Measurements from ENCODE around the gene BAIAP2.

Gene BAIAP2

DNA sequence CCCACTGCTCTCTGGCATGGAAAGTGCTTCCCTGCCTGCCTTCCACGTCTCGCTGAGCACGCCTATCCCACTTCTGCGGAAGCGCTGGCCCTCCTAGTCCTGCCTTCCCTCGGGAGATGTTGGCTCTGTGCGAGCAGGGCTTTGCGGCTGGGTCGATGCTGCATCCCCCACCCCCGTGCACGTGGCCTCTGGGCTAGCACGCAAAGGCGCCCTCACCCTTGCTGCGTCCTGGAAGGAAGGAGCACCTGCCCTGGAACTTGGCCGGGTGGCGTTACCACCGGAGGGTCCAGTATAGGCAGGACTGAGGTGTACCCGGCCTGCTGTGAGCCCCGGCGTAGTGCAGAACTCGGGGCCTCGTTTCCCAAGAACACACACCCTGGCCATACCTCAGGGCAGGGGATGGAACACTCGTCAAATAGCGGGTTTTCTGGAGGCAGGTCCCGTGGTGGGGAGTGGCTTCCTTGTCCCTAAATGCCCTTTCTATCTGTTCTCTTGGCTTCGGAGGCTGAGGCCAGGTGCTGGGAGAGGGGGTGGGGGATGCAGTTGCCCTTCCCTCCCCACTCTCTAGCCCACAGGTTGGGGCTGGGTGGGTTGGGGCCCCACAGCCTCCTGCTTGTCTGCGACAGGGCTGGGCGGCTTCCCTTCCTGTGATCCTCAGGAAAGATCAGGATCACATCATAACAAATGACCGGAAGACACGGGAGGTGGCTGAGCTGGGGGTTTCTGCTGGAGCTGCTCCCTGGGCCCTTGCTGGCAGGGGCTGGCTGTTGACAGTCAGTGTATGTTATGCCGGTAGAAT lies 17.4 kb downstream of the BAIAP2 start:
- no peak for DNase-seq (ENCODE audit: low spot score)

DNA sequence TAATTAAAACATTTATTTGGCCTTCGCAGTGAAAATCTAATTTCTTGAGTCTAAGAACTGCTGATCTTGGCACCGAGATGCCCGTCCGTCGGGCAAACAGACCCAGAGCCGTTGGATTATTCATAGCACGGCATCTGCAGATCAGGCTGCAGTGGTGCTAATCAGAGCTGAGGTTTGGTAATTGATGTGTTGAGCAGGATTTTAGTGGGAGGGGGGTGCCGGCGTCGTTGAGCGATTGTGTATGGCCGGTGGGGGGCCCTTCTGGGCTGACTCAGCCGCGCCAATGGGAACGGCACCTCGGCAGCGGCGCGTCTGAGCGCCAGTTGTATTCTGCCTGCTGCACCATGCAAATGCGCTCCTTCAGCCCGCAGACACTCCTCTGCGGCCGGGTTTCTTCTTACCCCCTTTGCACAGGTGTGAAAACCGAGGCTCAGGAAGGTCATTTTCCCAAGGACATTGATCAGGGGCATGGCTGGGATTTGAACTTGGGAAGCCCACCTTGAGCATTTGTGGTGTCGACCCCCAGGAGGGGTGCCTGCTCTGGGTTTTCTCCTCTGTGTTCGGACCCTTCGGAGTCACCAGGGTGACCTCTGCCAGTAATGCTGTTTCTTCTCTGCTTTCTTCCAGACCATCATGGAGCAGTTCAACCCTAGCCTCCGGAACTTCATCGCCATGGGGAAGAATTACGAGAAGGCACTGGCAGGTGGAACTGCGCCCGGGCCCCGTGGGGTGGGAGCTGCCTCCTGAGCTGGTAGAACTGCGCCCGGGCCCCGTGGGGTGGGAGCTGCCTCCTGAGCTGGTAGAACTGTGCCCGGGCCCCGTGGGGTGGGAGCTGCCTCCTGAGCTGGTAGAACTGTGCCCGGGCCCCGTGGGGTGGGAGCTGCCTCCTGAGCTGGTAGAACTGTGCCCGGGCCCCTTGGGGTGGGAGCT lies 18.4 kb downstream of the BAIAP2 start:
- DNase-seq (ENCODE audit: low spot score), result no peak

DNA sequence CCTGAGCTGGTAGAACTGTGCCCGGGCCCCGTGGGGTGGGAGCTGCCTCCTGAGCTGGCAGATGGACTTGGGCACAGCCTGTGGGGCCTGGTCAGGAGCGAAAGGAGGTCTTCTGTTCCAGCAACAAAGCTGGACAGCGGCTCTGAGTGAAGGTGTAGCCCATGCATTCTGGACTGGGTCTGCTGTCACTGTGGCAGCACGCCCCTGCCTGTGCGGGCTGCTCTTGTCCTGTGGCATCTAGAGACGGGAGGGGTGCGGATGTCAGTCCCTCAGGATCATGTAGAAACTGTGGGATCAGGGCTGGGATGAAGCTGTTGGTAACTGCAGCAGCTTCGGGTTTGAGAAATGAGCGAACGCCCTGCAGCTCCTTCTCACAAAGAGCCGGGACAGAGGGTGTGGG lies 19.4 kb downstream of the BAIAP2 start:
- DNase-seq (ENCODE audit: low spot score), result no peak

DNA sequence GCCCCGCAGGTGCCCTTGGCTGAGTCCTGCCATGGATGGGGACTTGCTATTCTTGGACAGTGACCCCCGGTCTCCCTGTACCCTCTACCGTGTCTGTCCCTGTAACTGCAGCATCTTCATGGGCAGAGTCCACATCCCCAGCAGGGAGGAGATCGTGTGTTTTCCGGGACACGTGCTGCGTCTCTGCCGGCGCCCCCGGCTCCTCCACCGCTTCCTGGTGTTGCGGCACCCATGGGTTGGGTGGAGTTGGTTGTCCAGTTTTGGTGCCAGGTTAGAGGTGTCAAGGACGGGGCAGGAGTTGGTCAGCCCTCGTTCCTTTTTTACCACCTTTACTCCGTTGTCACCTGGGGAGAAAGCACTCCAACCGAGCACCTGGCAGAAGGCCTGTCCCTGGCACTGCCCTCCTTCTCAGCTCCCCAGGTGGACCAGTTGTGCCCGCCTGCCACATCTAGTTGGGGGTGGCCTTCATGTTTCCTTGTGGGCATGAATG lies 20.0 kb downstream of the BAIAP2 start:
- no peak for DNase-seq (ENCODE audit: low spot score)

DNA sequence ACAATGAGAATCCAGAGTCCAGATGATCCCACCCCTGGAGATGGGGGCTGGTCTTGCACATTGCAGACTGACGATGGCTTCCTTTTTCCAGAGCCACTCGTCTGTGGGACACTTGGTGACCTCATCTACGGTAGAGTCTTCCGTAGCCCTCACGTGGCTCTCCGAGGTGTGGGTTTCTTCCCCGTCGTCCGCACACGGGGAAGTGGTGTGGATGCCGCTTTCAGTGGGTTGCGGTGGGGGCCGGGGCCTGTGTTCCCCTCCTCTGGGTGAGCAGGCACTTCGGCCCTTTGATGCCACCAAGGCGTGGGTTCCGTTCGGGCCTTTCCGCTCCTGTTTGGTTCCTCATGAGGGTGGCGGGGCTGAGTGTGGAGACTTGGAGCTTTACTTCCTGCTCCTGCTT lies 21.4 kb downstream of the BAIAP2 start:
- DNase-seq (ENCODE audit: low spot score), result no peak

DNA sequence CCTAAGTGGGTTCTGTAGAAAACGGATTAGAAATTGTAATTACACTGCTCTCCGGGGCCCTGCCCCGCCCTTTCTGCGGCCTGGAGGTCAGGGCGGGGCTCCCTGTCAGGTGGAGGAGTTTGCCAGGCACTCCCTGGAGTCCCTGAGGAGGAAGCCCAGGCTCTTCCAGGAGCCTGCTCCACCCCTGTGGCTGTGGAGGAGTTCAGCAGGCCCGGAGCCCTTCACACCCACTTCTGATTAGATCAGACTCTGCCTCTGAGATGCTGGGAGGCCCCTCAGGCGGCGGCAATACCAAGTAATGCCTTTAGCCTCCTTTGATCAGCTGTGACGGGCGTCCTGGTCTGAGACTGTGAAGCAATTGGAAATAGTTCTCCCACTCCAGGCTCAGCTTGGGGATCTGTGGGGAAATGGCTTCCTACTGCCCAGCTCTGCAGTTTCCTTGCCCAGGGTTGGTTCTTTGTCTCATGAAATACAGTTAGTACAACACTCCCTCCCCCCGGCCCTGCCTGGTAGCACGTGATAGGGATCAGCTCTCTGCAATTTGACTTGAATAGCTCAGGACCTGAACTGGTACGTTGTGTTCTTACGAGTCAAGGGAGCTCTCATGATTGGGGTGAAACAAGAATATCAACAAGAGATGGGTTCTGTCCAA lies 22.3 kb downstream of the BAIAP2 start:
- DNase-seq (ENCODE audit: low spot score), result peak; percentile 54

DNA sequence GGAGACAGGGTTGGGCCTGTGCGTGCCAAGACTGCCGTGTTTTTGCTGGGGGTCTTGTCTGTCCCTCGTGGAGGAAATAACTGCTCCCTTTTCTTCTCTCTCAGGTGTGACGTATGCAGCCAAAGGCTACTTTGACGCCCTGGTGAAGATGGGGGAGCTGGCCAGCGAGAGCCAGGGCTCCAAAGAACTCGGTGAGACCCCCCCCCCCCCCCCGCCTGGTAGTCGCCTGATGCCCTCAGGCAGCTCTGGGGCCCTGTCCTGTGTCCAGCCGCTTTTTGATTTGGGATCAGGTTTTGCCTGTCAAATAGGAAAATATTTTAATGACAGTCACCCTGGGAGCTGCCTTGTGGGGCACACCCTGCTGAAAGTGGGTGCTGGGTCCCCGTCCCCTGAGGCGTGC lies 22.8 kb downstream of the BAIAP2 start:
- DNase-seq (ENCODE audit: low spot score), result no peak

DNA sequence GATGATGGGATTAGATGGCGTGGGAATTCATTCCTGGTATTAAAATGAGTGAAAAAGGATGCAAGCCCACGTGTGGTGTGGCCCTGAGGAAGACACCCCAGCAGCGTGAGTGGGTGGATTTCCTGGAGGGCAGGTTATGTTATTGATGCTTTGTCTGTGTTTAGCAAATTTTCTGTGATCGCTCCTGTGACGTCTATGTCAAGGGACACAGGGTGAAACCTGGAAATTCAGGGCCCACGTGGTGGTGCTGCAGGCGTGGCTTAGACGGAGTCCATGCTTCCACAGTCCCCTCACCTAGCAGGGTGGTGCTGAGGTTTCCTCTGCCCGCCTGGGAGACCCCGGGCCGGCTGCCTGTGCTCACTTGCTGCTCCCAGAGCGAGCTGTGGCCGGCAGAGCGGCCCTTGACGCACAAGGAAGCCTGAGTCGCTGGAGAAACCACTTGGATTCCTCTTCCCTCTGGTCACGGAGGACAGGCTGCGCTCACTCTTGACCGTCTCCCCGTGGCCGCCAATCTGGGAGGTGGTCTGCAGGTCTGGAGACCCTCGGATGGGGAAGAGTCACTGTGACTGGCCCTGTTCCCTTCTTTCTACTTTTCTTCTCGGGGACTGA lies 23.4 kb downstream of the BAIAP2 start:
- no peak for DNase-seq (ENCODE audit: low spot score)

DNA sequence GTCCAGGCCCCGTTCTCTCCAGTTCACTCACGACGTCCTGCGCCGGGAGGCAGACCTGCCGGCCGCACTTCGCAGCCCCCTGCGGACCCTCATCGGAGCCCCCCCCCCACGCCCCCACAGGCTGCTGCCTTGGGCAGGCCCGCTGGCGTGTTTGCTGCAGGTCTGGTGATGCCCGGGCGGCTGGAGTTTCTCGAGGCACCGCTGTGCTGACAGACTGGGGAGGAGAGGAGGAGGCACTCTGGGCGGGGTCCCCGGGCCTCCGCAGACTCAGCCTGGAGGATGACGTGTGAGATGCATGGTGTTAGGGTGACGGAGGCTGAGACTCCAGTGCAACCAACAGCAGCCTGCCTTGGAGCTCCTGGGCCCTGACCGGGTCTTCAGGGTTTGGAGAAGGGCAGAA lies 24.1 kb downstream of the BAIAP2 start:
- no peak for DNase-seq (ENCODE audit: low spot score)

DNA sequence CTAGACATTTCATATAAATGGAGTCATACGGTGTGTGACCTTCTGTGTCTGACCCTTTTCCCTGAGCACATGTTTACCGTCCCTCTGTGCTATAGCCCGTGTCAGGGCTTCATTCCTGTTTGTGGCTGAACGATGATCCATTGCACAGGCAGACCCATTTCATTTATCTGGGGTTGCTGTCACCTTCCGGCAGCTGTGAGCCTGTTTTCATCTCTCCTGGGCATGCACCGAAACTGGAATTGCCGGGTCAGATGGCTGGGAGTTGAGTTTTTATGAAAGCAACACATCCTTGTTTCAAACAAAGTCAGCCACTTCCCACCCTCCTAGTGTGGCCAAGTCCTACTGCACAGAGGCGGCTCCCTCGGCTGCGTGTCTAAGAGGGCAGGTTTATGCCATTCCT lies 25.5 kb downstream of the BAIAP2 start:
- no peak for DNase-seq (ENCODE audit: low spot score)

DNA sequence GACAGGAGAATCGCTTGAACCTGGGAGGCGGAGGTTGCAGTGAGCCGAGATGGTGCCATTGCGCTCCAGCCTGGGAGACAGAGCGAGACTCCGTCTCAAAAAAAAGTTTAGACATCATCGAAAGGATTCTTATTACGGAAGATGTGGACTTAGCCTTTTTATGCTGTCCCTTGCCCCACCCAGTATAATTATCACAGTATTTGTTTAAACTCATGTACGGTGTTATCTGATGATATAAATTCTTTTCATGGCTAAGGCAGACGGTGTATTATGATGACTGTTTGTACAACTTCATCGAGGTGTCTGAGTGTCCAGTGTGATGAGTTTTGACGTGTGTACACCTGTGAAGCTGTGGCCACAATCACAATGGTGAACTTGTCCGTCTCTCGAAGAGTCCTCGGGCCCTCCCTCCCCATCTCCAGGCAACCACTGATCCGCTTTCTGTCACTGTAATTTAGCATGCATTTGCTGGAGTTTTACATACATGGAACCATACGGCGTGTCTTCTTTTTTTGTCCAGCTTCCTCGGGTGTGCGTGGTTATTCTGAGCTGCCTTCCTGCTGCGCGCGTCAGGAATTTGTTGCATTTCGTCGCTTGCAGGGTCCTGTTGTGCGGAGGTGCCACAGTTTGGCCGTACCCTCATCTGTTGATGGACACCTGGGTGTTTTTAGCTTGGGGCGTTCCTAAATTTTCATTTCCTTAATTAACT lies 26.2 kb downstream of the BAIAP2 start:
- no peak for DNase-seq (ENCODE audit: low spot score)

DNA sequence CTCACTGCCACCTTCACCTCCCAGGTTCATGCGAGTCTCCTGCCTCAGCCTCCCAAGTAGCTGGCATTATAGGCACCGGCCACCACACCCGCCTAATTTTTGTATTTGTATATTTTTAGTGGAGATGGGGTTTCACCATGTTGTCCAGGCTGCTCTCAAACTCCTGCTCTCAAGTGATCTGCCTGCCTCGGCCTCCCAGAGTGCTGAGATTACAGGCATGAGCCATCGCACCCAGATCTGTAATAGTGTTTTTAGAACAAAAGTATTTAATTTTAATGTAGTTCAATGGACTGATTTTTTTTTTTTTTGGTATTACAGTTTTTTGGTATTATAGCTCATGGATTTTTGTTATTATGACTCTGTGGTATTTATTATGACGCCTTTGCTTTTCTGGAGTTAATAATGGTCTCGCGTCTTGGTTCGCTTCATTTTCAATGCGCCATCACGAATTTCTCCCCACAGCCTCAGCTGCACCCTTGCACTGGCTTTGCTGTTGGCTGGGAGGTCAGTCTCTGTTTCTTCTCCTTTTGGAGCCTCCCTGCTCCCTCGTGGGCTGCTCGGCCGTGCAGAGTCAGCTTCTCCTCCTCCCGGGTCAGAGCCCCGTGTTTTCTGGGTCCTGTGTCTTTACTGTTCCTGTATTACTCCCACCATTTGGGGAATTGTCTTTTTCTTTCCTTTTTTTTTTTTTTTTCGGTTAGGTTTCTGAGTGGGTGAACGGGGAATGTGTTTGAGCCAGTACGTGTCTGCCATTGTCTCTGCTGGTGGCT lies 27.2 kb downstream of the BAIAP2 start:
- no peak for DNase-seq (ENCODE audit: low spot score)

DNA sequence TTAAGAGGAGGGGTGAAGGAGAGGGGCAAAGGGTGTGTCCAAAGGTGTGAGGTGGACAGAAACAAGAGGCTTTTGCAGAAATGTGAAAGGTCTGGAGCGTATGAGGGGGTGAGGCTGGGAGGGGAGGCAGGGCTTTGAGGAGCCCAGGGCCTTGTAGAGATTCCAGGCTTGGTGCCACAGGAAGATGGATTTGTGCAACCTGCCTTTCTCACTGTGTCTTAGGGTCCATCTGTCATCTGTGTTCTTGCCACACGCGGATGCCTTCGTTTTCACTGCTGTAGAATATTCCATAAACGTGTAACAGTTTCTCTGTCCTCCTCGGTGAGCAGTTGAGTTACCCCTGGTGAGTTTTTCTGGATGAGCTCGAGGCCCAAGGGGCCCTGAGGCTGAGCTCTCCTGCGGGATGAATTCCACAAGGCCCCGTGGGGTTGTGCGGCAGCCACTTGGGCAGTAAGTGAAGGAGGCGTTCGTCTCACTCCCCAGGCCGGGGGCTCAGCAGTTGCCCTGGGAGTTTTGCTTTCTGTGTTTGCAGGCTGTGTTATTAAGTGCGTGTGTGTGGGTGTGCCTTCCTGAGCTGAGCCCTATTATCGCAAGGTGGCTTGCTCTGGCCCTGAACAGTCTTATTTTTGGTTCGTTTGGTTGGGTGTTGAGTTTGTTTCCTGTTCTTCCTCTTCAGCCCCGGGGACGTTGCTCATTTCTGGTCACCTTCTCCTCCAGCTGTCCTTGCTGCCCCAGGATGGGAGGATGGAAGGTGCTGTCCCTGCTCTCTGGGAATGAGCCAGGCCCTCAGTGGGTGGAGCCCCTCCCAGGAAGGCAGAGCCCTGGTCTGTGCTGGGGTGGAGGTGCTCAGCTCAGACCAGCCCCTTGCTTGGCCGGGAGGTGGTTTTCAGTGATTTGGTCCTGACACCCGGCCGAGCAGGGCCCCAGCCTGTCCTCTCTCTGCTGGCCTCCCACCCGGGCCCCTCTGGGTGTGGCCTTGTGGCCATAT lies 28.4 kb downstream of the BAIAP2 start:
- no peak for DNase-seq (ENCODE audit: low spot score)

DNA sequence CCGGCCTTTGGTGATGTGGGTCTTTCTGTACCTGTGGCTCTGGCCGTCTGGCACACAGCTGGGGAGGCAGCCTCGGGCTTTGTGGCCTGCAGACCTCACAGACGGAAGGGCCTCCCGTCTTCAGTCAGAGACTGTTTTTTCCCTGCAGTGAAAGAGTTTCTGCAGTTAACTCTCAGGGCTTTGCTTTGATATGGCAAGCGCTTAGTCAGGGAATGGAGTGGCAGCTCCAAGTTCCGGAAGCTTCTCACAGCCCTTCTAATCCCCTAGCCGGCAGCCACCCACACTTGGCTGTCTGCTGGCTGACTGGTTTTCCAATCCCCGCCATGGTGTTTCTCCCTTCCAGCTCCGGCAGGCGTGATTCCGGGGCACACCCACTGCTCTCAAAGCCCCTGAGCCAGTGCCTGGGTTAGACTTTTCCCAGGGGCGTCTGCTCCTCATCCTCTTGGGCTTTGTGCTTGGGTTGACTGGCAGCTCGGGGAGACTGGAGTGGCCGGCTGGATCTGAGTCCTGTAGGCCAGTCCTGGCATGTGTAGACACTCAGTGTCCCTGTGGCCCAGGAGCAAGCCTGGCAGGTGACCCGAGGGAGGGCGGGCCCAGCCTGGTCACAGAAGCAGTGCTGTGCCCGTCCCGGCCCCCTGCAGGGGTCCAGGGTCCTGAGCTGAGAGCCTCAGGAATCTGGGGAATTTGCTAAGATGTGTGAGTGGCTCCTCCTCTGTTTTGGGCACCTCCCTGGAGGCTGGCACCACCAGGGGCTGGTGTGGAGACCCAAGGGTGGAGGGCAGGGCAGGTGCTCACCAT lies 29.9 kb downstream of the BAIAP2 start:
- no peak for DNase-seq (ENCODE audit: low spot score)

DNA sequence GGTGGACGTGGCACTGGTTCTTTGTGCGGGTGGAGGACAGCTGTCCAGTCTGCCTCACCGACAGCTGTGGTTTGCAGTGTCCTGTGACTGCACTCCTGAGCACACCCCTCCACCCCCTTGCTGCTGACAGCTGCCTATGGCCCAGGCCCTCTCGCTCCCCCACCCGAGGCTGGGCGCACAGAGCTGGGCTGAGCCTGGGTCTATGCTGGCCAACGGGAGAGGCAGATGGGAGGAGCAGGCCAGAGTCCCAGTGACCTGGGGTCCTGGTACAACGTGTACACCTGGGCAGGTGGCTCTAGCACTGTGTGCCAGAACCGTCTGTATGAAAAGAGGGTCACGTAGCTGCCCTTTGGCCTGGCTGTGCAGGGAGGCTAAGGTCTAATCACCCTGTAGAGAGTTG lies 30.5 kb downstream of the BAIAP2 start:
- no peak for DNase-seq (ENCODE audit: low spot score)

DNA sequence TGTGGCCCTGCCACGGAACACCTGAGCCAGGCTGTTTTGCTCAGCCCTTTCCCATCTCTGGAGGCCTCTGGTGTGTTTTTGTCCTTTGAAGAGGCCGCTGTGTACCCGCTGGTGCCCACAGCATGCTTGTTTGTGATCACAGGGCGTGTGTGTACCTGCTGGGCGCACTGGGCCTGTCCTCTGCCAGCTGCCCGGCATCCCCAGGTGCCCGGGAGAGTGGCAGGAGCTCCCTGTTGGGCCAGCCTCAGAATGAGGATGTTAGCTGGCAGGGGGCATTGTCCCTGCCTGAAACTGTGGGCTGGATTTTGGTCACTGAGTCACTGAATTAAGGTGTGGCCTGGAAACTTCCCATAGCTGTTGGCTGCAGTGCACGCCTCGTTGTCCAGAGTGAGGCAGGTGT lies 31.1 kb downstream of the BAIAP2 start:
- no peak for DNase-seq (ENCODE audit: low spot score)

DNA sequence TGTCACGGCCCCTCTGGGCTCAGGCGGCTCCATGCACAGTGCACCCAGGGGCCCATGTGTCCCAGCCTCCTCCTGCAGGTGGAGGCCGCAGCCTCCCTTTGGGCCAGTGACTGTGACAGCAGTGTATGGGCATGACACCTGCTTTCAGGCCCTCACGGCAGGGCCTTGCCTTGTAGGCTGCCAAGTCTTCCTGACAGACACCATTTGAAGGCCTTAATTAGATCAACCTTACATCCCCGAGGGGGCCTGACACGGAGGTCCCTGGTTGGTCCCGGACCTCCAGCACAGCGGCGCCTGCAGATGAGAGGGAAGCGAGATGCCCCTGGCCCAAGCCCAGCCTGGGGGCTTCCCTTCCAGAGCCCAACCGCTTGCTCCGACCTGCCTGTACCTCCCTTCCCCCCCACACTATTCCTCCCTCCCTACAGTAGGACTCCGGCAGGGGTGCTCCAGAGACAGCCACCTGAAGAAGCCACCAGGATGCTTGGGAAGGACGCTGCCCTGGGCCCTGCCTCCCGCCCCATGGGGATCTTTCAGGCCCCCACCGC lies 31.9 kb downstream of the BAIAP2 start:
- DNase-seq (ENCODE audit: low spot score), result no peak

DNA sequence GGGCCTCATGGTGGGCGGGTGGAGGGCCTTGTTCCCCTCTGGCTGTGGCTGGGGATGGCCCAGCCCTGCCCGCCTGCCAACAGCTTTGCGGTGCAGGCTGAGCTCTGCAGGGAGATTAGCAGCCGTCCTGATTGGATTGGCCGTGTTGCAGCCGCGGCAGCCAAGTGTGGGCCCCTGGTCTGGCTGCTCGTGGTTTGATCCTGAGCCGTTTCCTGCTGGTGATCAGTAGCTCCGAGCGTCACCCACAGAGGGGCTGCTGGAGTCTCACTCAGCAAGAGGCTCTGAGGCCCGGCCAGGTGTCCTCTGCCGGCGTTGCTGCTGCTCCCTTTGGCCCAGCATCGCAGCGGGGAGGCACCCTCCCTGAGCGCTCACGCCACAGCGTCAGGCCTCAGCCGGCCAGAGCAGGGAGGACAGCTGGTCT lies 32.5 kb downstream of the BAIAP2 start:
- DNase-seq (ENCODE audit: low spot score), result no peak

All from HuH-7 (cell line).